CMK (cell line): ENCODE results near the gene TEX38.
"Not testable (repeated sequence)": the region's sequence is repeated elsewhere in the genome, so short reads cannot be mapped to it uniquely, and the experiment has no call there.

Source experiments
- DNase-seq: peaks from one replicate; pipeline ENCODE4 v3.0.0-alpha.2; 2010; ENCODE audit warnings: low read depth

The TEX38 gene

GRCh38 chr1:46671554-46671953, at the start of gene TEX38:
Gene TEX38, plus strand, starts transcription at chr1:46671854. Its CDS starts 81 bp downstream, at chr1:46671935.
- no peak for DNase-seq

DNA sequence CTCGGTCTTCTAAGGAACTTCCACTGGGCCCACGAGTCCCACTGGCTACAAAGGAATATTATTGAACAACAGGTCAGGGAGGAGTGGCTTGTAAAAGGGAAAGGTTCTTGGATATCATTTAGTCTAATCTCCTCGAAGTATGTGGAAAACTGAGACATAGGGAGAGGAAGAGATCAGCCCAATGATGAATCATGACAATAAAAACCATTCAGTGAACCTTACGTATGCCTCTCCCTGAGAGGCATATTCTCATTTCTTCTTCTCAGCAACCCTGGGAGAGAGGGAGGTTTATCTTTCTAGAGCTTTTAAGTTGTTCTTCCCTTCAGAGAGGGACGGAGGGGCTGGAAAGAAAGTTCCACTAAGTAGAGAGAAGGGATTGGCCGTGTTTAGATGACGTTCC, 49.7 kb upstream of the TEX38 start:
- no peak for DNase-seq

DNA sequence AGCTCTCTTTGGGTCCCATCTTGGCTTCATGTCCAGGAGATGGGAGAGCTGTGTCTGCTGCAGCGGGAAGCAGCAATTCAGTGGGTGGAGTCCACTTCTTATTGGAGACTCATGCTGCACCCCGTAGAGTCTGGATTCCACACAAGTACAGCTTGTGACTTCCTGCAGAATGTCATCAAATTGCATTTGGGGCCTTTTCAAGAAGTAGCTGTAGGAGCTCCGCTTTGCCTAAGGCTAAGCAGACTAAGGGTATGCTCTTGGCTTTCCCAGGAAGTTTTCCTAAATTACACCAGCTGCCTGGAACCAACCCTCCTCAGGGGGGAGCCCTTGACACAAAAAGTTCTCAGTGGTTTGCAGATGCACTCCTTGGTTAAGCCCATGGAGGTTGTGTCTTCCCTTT, 49.3 kb upstream of the TEX38 start:
- no peak for DNase-seq

- no peak for DNase-seq
These were observed 47.7 kb upstream of the TEX38 start for GRCh38 chr1:46623743-46624644.

GRCh38 chr1:46630719-46631118, 40.9 kb upstream of the TEX38 start:
- no peak for DNase-seq

DNA sequence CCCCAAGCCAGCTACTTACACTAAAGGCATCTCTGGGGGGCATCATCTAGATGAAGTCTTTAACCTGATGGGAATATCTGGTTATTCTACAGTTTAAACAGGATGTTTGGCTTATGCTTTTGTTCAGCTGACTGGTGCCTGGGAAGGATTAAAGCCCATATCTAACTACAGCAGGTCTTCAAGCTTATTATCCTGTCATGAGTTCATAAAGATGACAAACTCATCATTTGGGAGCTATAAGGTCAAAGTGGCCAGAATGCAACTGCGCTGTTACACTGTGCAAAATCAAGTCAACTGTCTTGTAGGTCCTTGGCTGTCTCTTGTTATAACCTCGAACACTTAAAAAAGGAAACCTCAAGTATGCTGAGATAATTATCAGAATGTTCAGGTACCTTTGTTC, 36.4 kb upstream of the TEX38 start:
- DNase-seq: no peak

DNA sequence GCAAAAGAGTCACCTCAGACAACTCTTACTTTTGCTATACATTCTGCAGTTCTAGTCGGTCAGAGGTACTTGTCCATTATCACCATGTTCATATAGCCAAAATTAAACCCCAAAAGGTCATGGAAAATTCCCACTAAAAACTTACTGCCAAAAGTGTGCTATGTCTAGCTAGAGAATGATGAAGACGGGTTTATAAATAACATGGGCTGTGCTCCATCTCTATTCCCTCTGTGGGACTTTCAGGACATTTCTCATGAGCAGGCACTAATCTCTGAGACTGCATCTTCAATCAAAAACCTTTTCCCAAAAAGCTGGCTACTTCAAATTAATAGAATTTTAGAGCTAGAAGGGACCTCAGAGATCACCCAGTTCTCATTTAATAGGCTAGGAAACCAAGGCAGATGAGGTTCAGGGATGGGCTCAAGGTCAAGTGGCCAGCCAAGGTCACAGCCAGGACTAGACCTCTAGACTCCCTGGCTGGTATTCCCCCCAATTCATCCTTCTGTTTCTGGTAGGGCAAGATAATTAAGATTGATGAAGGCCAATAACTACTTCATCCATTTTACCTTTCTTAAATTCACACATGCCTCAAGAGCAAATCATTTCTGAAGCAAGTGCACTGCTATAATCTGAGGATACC, 34.1 kb upstream of the TEX38 start:
- no peak for DNase-seq

- DNase-seq: no peak
These were observed 32.7 kb upstream of the TEX38 start for GRCh38 chr1:46638921-46639320.

GRCh38 chr1:46639547-46639946, 32.1 kb upstream of the TEX38 start:
- DNase-seq: no peak

GRCh38 chr1:46642115-46642680, 29.5 kb upstream of the TEX38 start:
- no peak for DNase-seq

- DNase-seq: no peak
These were observed 28.3 kb upstream of the TEX38 start for GRCh38 chr1:46643368-46643775.

GRCh38 chr1:46645815-46646214, 25.8 kb upstream of the TEX38 start:
- DNase-seq: no peak

DNA sequence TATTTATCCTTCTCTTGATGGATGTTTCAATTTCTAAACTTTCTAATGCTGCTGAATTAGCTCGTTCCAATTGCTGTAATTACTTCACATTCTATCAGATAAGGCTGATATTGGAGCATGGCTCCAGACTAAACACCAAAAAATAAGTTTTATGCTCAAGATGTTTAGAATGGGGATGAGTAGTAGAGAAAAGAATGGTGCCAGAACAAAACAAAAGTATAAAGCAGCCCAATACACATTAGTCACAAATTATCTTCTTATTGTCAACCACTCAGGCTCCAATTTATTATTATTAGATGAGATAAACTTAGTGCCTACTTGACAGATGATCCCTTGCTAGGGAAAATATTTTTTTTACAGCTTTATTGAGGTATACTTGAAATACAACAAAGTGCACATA, 25.3 kb upstream of the TEX38 start:
- DNase-seq: no peak

- no peak for DNase-seq
These were observed 24.8 kb upstream of the TEX38 start for GRCh38 chr1:46646844-46647243.

GRCh38 chr1:46647611-46648010, 24.0 kb upstream of the TEX38 start:
- no peak for DNase-seq

GRCh38 chr1:46649764-46650163, 21.9 kb upstream of the TEX38 start:
- DNase-seq: no peak

- no peak for DNase-seq
These were observed 21.2 kb upstream of the TEX38 start for GRCh38 chr1:46650491-46650890.

DNA sequence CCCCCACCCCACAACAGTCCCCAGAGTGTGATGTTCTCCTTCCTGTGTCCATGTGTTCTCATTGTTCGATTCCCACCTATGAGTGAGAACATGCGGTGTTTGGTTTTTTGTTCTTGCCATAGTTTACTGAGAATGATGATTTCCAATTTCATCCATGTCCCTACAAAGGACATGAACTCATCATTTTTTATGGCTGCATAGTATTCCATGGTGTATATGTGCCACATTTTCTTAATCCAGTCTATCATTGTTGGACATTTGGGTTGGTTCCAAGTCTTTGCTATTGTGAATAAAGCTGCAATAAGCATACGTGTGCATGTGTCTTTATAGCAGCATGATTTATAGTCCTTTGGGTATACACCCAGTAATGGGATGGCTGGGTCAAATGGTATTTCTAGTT, 20.5 kb upstream of the TEX38 start:
- DNase-seq: not testable (repeated sequence)

DNA sequence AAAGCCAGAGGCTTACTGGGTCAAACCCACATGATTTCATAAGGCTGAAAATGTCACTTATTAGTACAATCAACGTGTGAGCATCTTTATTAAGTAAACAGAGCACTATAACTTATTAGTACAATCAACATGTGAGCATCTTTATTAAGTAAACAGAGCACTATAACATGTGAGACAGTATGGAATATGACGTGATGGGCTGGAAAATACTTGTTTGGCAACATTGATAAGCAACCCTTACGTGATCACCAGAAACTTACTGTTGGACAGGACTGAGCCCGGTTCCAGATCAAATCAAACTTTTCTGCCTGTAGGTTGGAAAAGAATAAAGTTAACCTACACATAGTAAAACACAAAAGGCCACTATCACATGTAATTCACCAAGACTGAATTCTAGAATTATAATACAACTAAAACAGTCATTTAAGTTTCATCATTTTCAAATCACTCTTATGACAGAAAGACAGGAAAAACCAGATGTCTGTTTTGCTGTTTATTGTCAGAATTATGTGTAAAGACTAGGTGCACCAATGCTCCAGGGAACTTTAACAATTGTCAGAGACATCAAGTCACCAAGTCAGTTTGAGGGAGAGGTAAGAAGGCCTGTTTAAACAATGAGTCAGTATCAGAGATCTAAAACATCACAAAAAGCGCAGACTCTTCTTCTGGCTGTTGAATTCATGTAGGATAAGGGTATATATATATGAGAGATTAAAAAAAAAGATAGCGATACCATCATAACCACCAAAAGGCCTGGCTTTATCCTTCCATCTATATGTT, 19.1 kb upstream of the TEX38 start:
- DNase-seq: no peak

DNA sequence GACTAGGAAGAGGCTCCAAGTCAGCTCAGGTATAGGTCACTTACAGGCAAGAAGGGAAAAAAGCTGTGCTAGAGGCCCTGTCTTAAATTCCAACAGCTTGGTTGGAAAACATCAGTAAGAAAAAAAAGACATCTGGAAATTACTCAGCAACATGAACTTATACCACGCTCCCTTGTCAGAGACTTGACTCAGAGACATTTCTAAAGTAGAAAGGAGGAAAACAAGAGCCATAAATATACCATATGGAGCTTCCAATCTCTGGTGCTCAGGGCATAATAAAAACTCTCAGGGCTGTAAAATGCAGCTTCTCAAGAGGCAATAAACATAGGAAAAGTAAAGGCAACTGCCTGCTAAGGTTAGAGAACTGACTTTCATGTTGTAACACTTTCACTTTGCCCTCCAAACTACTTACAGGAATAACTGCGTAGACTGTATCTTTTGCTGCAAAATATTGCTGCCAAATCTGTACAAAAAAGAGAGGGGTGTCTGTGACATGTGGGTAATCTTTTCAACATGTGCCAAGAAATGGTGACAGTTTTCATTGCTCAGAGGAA, 18.2 kb upstream of the TEX38 start:
- DNase-seq: no peak

DNA sequence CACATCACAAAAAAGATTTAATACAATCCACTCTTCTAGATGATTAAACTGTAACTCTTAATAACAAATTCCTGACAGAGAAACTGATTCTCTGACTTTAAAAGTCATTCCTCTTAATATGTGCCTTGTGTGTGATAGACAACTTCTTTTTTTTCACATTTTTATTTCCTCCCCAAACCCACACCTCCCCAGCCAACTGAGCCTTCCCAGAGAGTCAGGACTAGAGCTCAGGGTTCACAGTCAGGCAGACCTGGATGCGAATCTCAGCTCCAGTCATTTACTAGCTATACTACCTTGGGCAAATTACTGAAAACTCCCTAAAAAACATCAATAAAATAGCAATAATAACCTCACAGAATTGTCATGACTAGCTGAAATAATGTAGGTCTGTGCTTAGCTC, 17.6 kb upstream of the TEX38 start:
- DNase-seq: no peak

GRCh38 chr1:46654698-46655097, 17.0 kb upstream of the TEX38 start:
- DNase-seq: not testable (repeated sequence)
